Vagina (tissue), 2 donors: ENCODE measurements around the gene KCNC1. TPM values are rescaled to one million over a fixed set of nuclear protein-coding genes. Genes with fewer than 3 reads are reported as not detected.

Experiments
- DNase-seq, 2 donors: peaks; one replicate each; pipeline ENCODE4 v3.0.0-alpha.2; 2017; ENCODE audit errors: extremely low spot score in 2 of 2
- H3K27ac ChIP-seq: fragments of 200-600 bp; sonication (generic); one replicate; pipeline ENCODE4 v1.5.1; 2019
- H3K27me3 ChIP-seq: fragments of 200-600 bp; sonication (generic); one replicate; pipeline ENCODE4 v1.5.1; 2019
- H3K36me3 ChIP-seq, 2 donors: fragments of 200-600 bp; sonication (generic); one replicate each; pipeline ENCODE4 v1.5.1; 2017 to 2019
- H3K4me1 ChIP-seq: fragments of 200-600 bp; sonication (generic); one replicate; pipeline ENCODE4 v1.5.1; 2019
- H3K4me3 ChIP-seq, 2 donors: fragments of 200-600 bp; sonication (generic); 1 replicate in 1 of 2; 2 replicates in 1 of 2; pipeline ENCODE4 v1.5.1; 2016 to 2019
- H3K9me3 ChIP-seq: fragments of 200-600 bp; sonication (generic); one replicate; pipeline ENCODE4 v1.5.1; 2019
- POLR2A ChIP-seq, 2 donors: fragments of 450-650 bp; IDR thresholded peaks; one replicate each; pipeline ENCODE4 v1.6.1; 2017; ENCODE audit warnings: antibody characterized with exemption in 2 of 2, mild to moderate bottlenecking in 2 of 2, moderate library complexity in 2 of 2
- POLR2AphosphoS5 ChIP-seq, 2 donors: sonication (generic); formaldehyde crosslinking; IDR thresholded peaks; one replicate each; pipeline ENCODE4 v1.9.0; 2017; ENCODE audit warnings: antibody characterized with exemption in 2 of 2, mild to moderate bottlenecking in 2 of 2, low read depth in 1 of 2; ENCODE audit not compliant: insufficient read depth in 1 of 2
- intact Hi-C: fragments of 100-400 bp; cut with DNase I; formaldehyde crosslinking; loops from one replicate; pipeline ENCODE4 v1.15.1; 2023
- total RNA-seq: library from RNA; depleted of rRNA; stranded (reverse); fragments of >200 nt; gene quantifications from one replicate; pipeline ENCODE4 v1.2.3, GENCODE V29; 2016
- TF ChIP-seq, protein P1 (sequence below), 3 experiments: fragments of 450-650 bp in 2 of 3; fragments of 200-600 bp in 1 of 3; sonication (generic) in 1 of 3; IDR thresholded peaks; one replicate each; pipeline ENCODE4 v1.5.1; 2017 to 2019; ENCODE audit warnings: antibody characterized with exemption in 3 of 3, mild to moderate bottlenecking in 2 of 3, moderate library complexity in 2 of 3

The KCNC1 gene
- total RNA-seq, 1 donor from 2014 or later: 0.49 TPM

DNA sequence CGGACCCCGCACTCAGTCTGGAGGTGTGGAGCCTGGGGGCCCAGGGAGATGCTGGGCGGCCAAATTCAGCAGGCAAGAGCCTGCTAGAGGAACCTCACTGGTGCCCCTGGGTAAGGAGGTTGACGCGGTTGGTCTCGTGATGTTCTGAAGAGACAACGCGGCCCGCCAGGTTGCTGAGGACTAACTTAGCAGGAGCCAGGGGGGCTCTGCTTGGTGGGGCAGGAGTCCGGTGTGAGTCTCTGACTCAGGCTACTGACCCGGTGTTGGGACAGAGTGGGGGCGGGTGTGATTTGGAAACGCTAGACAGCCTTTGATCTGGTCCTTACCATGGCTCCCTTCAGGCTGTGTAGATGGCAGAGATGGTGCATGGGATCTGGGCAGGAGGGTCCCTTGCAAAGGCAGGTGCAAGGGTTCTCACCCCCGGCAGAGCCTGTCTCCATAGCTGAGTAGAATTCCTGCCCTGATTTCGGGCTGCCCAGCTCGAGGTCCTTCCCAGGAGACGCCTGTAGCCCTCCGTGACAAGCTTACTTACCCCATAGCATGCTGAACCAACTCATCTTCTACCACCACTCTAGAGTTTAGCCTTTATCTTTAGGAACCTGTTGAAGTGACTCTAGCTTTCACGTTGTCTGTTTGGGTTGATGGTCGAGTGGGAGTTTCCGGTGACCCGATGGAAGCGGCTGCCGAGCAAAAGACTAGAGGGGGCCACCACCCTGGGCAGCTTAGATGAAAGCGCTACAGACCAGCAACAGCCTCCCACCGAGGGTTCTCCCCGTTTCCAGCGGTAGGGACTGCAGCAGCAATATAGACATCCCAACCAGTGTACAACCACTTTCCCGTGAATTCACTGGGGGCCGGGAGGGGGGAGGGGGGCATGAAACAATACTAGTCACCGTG lies 38.4 kb downstream of the KCNC1 start:
- Histone ChIP-seq H3K9me3 (no peaks in the 10 kb centered on the region), H3K27me3 (no peaks in the 10 kb centered on the region), H3K27ac (no peak overlapping the region), H3K4me1 (peaks cover 5% of the 10 kb centered on the region), H3K4me3 (no peak overlapping the region), H3K36me3 (no peaks in the 10 kb centered on the region)
- TF ChIP-seq, protein P1, sequence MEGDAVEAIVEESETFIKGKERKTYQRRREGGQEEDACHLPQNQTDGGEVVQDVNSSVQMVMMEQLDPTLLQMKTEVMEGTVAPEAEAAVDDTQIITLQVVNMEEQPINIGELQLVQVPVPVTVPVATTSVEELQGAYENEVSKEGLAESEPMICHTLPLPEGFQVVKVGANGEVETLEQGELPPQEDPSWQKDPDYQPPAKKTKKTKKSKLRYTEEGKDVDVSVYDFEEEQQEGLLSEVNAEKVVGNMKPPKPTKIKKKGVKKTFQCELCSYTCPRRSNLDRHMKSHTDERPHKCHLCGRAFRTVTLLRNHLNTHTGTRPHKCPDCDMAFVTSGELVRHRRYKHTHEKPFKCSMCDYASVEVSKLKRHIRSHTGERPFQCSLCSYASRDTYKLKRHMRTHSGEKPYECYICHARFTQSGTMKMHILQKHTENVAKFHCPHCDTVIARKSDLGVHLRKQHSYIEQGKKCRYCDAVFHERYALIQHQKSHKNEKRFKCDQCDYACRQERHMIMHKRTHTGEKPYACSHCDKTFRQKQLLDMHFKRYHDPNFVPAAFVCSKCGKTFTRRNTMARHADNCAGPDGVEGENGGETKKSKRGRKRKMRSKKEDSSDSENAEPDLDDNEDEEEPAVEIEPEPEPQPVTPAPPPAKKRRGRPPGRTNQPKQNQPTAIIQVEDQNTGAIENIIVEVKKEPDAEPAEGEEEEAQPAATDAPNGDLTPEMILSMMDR (IDR thresholded peaks at IDR 0.05): no peak
- TF ChIP-seq POLR2AphosphoS5 (IDR thresholded peaks at IDR 0.05; ENCODE audit: insufficient read depth in 1 of 2, low read depth in 1 of 2) (no peak), POLR2A (IDR thresholded peaks at IDR 0.05) (no peak)
- intact Hi-C loops: no loop called here
- no peak for DNase-seq

DNA sequence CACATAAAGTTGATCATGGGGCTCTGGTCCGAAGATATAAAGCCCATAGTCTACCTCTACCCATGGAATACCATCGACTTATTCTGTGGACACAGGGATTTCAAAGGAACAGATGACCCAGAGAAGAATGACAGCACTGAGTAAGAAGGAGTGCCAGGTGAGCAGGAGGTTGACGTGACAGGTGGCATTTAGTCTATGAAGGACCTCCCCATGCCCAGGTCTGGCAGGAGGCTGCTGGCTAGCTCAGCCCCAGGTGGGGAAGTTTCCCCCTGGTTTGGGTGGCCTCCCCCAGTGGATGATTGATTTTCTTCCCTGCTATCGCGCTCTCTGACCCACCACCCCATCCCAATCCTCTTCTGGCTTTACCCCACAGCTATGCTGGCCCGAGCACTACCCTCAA lies 39.1 kb downstream of the KCNC1 start:
- Histone ChIP-seq H3K36me3 (no peaks in the 10 kb centered on the region), H3K4me3 (no peak overlapping the region), H3K9me3 (no peaks in the 10 kb centered on the region), H3K4me1 (peaks cover 5% of the 10 kb centered on the region), H3K27ac (no peak overlapping the region), H3K27me3 (no peaks in the 10 kb centered on the region)
- no peak for DNase-seq
- intact Hi-C loops: no loop called here
- TF ChIP-seq POLR2AphosphoS5 (IDR thresholded peaks at IDR 0.05; ENCODE audit: insufficient read depth in 1 of 2, low read depth in 1 of 2): no peak
- TF ChIP-seq POLR2A (IDR thresholded peaks at IDR 0.05): no peak
- TF ChIP-seq, protein P1 (IDR thresholded peaks at IDR 0.05): no peak

DNA sequence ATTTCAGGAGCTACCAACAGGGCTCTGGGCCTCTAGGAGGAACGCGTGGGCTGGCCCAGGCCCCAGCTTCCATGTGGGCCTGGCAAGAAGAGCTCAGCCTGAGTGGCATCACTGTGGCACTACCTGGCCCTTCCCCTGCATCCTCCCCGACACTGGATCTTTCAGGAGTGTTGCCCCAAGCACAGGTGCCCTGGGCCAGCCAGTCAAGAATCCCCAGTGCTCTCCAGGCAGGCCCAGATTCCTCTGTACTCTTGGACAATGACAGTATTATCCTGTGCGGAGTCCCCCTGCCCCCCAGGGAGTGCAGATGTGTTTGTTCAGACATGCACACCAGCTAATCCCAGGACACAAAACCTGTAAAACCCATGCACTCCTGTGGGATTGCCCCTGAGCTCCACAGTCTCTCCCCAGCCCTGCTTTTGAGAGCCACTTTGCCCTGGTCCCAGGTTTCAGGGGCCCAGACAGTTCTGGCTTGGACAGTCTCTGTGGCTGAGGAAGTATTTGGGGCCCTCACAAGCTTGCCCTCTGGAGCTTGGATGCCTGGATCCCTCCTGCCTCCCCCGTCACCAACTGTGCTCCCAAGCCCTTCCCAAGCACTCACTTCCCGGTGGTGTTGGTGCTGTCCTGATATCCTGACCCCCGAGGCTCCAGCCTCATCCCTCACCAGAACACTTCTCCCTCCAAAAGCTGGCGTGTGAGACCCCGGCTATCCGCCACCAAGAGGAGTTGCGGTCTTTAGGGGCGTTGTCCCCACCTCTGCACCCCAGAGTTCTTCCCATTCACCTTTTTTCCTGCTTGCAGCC lies 39.9 kb downstream of the KCNC1 start:
- Histone ChIP-seq H3K27ac (no peak overlapping the region), H3K4me1 (peaks cover 5% of the 10 kb centered on the region), H3K9me3 (no peaks in the 10 kb centered on the region), H3K27me3 (no peaks in the 10 kb centered on the region), H3K36me3 (no peaks in the 10 kb centered on the region), H3K4me3 (no peak overlapping the region)
- intact Hi-C loops: no loop called here
- DNase-seq: no peak
- TF ChIP-seq POLR2A (IDR thresholded peaks at IDR 0.05): no peak
- TF ChIP-seq, protein P1 (IDR thresholded peaks at IDR 0.05): no peak
- no peak for TF ChIP-seq POLR2AphosphoS5 (IDR thresholded peaks at IDR 0.05; ENCODE audit: insufficient read depth in 1 of 2, low read depth in 1 of 2)

DNA sequence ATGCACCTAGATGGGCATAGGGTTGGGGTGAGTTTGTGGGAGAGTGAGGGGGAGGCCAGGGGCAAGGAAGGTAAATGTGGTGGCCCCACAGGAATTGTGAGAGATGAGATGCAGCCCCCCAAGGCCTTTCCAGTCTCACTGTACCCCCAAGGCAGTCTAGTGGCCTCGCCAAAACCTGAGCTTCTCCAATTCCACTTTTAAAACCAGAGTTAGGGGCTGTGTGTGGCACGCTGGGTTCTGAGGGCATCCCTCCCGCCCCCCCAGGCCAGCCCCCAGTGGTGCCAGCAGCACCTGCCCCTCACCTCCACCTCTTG lies 40.4 kb downstream of the KCNC1 start:
- no peaks in the 10 kb centered on the region for H3K36me3 ChIP-seq
- intact Hi-C loops: no loop called here
- no peaks in the 10 kb centered on the region for H3K9me3 ChIP-seq
- no peak for TF ChIP-seq POLR2AphosphoS5 (IDR thresholded peaks at IDR 0.05; ENCODE audit: insufficient read depth in 1 of 2, low read depth in 1 of 2)
- H3K4me1 ChIP-seq: peaks cover 3% of the 10 kb centered on the region
- H3K4me3 ChIP-seq: no peak overlapping the region
- DNase-seq: no peak
- H3K27me3 ChIP-seq: no peaks in the 10 kb centered on the region
- no peak overlapping the region for H3K27ac ChIP-seq

DNA sequence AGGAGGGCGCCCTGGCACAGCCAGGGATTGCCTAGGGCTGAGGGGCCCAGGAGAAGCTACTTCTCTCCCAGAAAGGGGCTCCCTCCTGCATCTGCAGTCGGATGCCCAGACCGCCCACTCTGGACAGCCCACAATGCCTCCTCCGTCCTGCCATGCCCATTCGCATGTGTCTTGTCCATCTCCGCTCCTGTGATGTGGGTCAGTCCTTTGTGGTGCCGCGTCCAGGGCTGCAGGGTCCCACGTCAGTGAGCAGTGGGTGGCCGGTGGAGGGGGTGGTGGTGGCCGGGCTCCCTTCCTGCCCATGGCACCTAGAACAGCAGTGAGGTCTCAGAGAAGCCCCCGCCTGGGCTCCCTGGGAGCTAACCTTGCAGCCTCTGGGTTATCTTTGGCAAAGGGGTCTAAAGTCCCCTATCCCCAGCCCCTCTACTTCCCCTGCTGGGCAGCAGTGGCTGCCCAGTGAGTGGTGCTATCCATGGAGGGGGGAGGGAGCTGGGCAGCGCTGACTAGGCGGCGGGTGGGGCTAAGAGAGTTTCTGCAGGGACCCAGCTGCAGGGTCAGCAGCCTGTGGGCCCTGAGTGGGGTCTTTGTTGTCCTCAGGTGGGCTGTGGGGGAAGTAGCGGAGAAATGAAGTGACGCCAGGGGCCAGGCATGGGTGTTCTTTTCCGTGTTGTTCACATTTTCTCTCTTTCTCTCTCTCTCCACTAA lies 41.1 kb downstream of the KCNC1 start:
- TF ChIP-seq, protein P1 (IDR thresholded peaks at IDR 0.05): no peak
- TF ChIP-seq POLR2AphosphoS5 (IDR thresholded peaks at IDR 0.05; ENCODE audit: insufficient read depth in 1 of 2, low read depth in 1 of 2) (no peak), POLR2A (IDR thresholded peaks at IDR 0.05) (no peak)
- DNase-seq: no peak
- Histone ChIP-seq H3K4me1 (no peaks in the 10 kb centered on the region), H3K4me3 (no peak overlapping the region), H3K9me3 (no peaks in the 10 kb centered on the region), H3K36me3 (no peaks in the 10 kb centered on the region), H3K27me3 (no peaks in the 10 kb centered on the region), H3K27ac (no peak overlapping the region)
- intact Hi-C loops: no loop called here
